GM23338 (cell line): ENCODE results near the gene RAD1. TPM values are rescaled to one million over a fixed set of nuclear protein-coding genes. Genes with fewer than 3 reads are reported as not detected.

ENCODE experiments used
- ATAC-seq: fragments of 200-7000 bp; cut with Tn5 transposase; 3 replicates; pipeline ENCODE4 v1.9.1; 2020
- DNase-seq: peaks from one replicate; pipeline ENCODE4 v3.0.0-alpha.2; 2015; ENCODE audit warnings: low spot score
- H2AFZ ChIP-seq: fragments of 200-600 bp; sonication (generic); 2 replicates; pipeline ENCODE4 v1.8.0; 2016; ENCODE audit warnings: antibody characterized with exemption, mild to moderate bottlenecking, moderate library complexity
- H3F3A ChIP-seq: fragments of 200-600 bp; sonication (generic); replicated peaks from 2 replicates; pipeline ENCODE4 v1.8.0; 2017; ENCODE audit warnings: antibody characterized with exemption, mixed run types, low read depth
- H3K27ac ChIP-seq: fragments of 200-600 bp; sonication (generic); 2 replicates; pipeline ENCODE4 v1.6.1; 2016; ENCODE audit warnings: low read depth
- H3K27me3 ChIP-seq: fragments of 200-600 bp; sonication (generic); 2 replicates; pipeline ENCODE4 v1.8.0; 2016; ENCODE audit warnings: mild to moderate bottlenecking, mixed run types, moderate library complexity; ENCODE audit not compliant: insufficient read depth
- H3K36me3 ChIP-seq: fragments of 200-600 bp; sonication (generic); 2 replicates; pipeline ENCODE4 v1.8.0; 2016; ENCODE audit warnings: mild to moderate bottlenecking; ENCODE audit not compliant: insufficient read depth
- H3K4me1 ChIP-seq: fragments of 200-600 bp; sonication (generic); 2 replicates; pipeline ENCODE4 v1.8.0; 2016; ENCODE audit warnings: mild to moderate bottlenecking, moderate library complexity; ENCODE audit not compliant: insufficient read depth
- H3K4me2 ChIP-seq: fragments of 200-600 bp; sonication (generic); 2 replicates; pipeline ENCODE4 v1.7.1; 2017; ENCODE audit warnings: mixed run types
- H3K4me3 ChIP-seq: fragments of 200-600 bp; sonication (generic); 2 replicates; pipeline ENCODE4 v1.6.1; 2016; ENCODE audit warnings: mixed run types
- H3K79me2 ChIP-seq: fragments of 200-600 bp; sonication (generic); replicated peaks from 2 replicates; pipeline ENCODE4 v1.8.0; 2017; ENCODE audit warnings: mild to moderate bottlenecking; ENCODE audit not compliant: insufficient read depth
- H3K9me2 ChIP-seq: fragments of 200-600 bp; sonication (generic); 2 replicates; pipeline ENCODE4 v1.8.0; 2017; ENCODE audit not compliant: insufficient read depth
- H4K20me1 ChIP-seq: fragments of 200-600 bp; sonication (generic); replicated peaks from 2 replicates; pipeline ENCODE4 v1.8.0; 2017; ENCODE audit warnings: mild to moderate bottlenecking; ENCODE audit not compliant: insufficient read depth
- H3K27ac Mint-ChIP-seq: 2 replicates; pipeline ENCODE4 v1.8.0; 2020; ENCODE audit warnings: inconsistent platforms, mild to moderate bottlenecking, moderate library complexity, mixed read lengths
- H3K27me3 Mint-ChIP-seq: 3 replicates; pipeline ENCODE4 v1.8.0; 2022; ENCODE audit warnings: low read depth, mild to moderate bottlenecking, moderate library complexity, mixed read lengths, inconsistent platforms; ENCODE audit not compliant: insufficient read depth, poor library complexity
- H3K36me3 Mint-ChIP-seq: 3 replicates; pipeline ENCODE4 v1.8.0; 2021; ENCODE audit warnings: low read depth, mild to moderate bottlenecking, inconsistent platforms, moderate library complexity, mixed read lengths
- H3K4me1 Mint-ChIP-seq: 3 replicates; pipeline ENCODE4 v1.8.0; 2020; ENCODE audit warnings: mild to moderate bottlenecking, inconsistent platforms, mixed read lengths
- H3K4me3 Mint-ChIP-seq: 3 replicates; pipeline ENCODE4 v1.8.0; 2021; ENCODE audit warnings: moderate library complexity, mild to moderate bottlenecking, inconsistent platforms, mixed read lengths
- H3K9me3 Mint-ChIP-seq: 3 replicates; pipeline ENCODE4 v1.8.0; 2020; ENCODE audit warnings: moderate library complexity, mild to moderate bottlenecking, inconsistent platforms, mixed read lengths
- CREB1 ChIP-seq: fragments of 250-450 bp; sonication (Bioruptor Pico); IDR thresholded peaks from 2 replicates; pipeline ENCODE4 v1.5.0; 2020; ENCODE audit warnings: low read depth, mild to moderate bottlenecking, moderate library complexity
- EZH2 ChIP-seq: fragments of 200-600 bp; sonication (generic); IDR thresholded peaks from one replicate; pipeline ENCODE4 v1.8.0; 2017; ENCODE audit warnings: antibody characterized with exemption, mild to moderate bottlenecking, low read depth; ENCODE audit not compliant: unreplicated experiment
- JUNB ChIP-seq: IDR thresholded peaks from one replicate; pipeline ENCODE4 v1.6.1; 2016; ENCODE audit warnings: antibody characterized with exemption; ENCODE audit not compliant: unreplicated experiment
- NANOG ChIP-seq: IDR thresholded peaks from 2 replicates; pipeline ENCODE4 v1.6.1; 2016; ENCODE audit warnings: antibody characterized with exemption, borderline replicate concordance
- POLR2AphosphoS5 ChIP-seq: IDR thresholded peaks from 2 replicates; pipeline ENCODE4 v1.6.1; 2016; ENCODE audit warnings: antibody characterized with exemption, low read depth
- STAT1 ChIP-seq: IDR thresholded peaks from one replicate; pipeline ENCODE4 v1.6.1; 2016; ENCODE audit warnings: antibody characterized with exemption; ENCODE audit not compliant: unreplicated experiment
- ZNF114 ChIP-seq: fragments of 250-450 bp; sonication (Bioruptor Pico); IDR thresholded peaks from 2 replicates; pipeline ENCODE4 v1.5.0; 2020; ENCODE audit warnings: mild to moderate bottlenecking, moderate library complexity
- ZNF331 ChIP-seq: fragments of 250-450 bp; sonication (Bioruptor Pico); IDR thresholded peaks from 2 replicates; pipeline ENCODE4 v1.5.0; 2020; ENCODE audit warnings: low read depth, mild to moderate bottlenecking, moderate library complexity
- polyA plus RNA-seq: library from polyadenylated mRNA; unstranded; fragments of >200 nt; fragmentation: Nextera tagmentation; extraction: Ambion mirVana; gene quantifications from 2 replicates; pipeline ENCODE4 v1.2.1, GENCODE V29; 2016
- total RNA-seq: library from RNA; depleted of rRNA; stranded (reverse); fragments of >200 nt; shearing (Covaris generic); gene quantifications from 2 replicates; pipeline ENCODE4 v1.2.3, GENCODE V29; 2014
- TF ChIP-seq, protein P1 (sequence below), 2 experiments: fragments of 200-600 bp in 1 of 2; sonication (generic) in 1 of 2; conservative IDR thresholded peaks; 2 replicates each; pipeline versions ENCODE4 v1.5.1 to v1.6.1; 2016 to 2017; ENCODE audit warnings: antibody characterized with exemption in 2 of 2, low read depth in 2 of 2, mild to moderate bottlenecking in 2 of 2, moderate library complexity in 1 of 2
- TF ChIP-seq, protein P2 (sequence below): IDR thresholded peaks from one replicate; pipeline ENCODE4 v1.6.1; 2018; ENCODE audit warnings: antibody characterized with exemption; ENCODE audit not compliant: unreplicated experiment
- TF ChIP-seq, protein P3 (sequence below): fragments of 250-450 bp; sonication (Bioruptor Pico); IDR thresholded peaks from 2 replicates; pipeline ENCODE4 v1.5.0; 2020; ENCODE audit warnings: mild to moderate bottlenecking, moderate library complexity

The RAD1 gene
- total and polyA plus RNA-seq, 2 experiments from 2014 or later: 39.3 to 40.9 TPM

DNA sequence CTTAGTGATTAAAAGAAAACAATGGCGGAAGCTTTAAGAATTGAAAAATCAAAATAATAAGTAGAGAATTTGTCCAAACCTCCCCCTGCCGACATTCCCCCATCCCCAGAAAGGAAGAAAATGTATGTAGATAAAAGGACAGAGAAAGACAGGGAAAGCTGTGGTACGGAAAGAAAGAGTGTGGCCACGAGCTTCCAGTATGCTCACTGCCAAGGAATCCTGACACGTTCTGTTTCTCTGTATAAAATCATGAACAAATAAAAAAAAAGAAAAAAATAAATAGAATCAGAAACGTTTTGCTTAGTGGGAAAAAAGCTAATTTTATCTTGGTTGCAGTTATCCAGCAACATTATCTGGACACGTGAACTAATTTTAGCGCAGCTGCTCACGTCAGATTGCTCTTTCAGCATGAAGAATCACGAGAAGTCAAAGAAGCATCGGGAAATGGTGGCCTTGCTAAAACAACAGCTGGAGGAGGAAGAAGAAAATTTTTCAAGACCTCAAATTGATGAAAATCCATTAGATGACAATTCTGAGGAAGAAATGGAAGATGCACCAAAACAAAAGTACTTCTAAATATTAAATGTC lies 29.2 kb upstream of the RAD1 start (continued):
- no peak for TF ChIP-seq ZNF331 (CRISPR knock-in tag)
- no peak for TF ChIP-seq STAT1
- no peak for TF ChIP-seq NANOG
- no peak for TF ChIP-seq JUNB
- TF ChIP-seq POLR2AphosphoS5: no peak
- TF ChIP-seq EZH2: no peak
- TF ChIP-seq, protein P1, sequence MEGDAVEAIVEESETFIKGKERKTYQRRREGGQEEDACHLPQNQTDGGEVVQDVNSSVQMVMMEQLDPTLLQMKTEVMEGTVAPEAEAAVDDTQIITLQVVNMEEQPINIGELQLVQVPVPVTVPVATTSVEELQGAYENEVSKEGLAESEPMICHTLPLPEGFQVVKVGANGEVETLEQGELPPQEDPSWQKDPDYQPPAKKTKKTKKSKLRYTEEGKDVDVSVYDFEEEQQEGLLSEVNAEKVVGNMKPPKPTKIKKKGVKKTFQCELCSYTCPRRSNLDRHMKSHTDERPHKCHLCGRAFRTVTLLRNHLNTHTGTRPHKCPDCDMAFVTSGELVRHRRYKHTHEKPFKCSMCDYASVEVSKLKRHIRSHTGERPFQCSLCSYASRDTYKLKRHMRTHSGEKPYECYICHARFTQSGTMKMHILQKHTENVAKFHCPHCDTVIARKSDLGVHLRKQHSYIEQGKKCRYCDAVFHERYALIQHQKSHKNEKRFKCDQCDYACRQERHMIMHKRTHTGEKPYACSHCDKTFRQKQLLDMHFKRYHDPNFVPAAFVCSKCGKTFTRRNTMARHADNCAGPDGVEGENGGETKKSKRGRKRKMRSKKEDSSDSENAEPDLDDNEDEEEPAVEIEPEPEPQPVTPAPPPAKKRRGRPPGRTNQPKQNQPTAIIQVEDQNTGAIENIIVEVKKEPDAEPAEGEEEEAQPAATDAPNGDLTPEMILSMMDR (conservative IDR thresholded peaks at IDR 0.05; ENCODE audit: low read depth in 2 of 2): no peak
- TF ChIP-seq ZNF114: no peak

DNA sequence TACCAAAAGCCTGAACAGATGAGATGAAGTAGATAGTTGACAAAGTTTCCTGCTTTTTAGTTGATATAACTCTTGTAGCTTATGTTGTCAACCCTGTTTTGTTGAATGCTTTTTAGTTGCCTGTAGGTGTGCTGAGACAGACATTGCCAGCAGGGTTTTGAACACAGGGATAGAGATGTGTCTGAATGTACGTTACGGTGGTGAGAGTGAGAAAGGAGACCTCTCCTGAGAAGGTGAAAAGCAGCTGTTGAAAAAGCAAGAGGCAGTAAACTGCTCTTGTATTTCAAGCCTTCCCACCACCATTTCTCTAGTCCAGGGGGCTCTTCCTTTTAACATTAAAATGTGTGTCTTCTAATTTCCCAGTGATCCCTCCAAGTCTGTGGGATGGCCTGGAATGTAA lies 28.7 kb upstream of the RAD1 start:
- Histone ChIP-seq H2AFZ (no peak overlapping the region), H4K20me1 (no peaks in the 10 kb centered on the region), H3K4me2 (no peak overlapping the region), H3K4me1 (no peaks in the 10 kb centered on the region), H3K27me3 (no peaks in the 10 kb centered on the region), H3K27ac (peak overlapping the region; percentile 29), H3K36me3 (peaks cover 28% of the 10 kb centered on the region), H3K9me2 (no peaks in the 10 kb centered on the region), H3F3A (no peaks in the 10 kb centered on the region), H3K79me2 (no peaks in the 10 kb centered on the region), H3K4me3 (no peak overlapping the region)
- Mint-ChIP-seq H3K27me3 (no peaks in the 10 kb centered on the region), H3K27ac (no peak overlapping the region), H3K4me3 (no peak overlapping the region), H3K36me3 (peaks cover 41% of the 10 kb centered on the region), H3K4me1 (no peaks in the 10 kb centered on the region), H3K9me3 (no peaks in the 10 kb centered on the region)
- ATAC-seq: no peak
- DNase-seq: no peak
- TF ChIP-seq CREB1 (CRISPR knock-in tag) (no peak), JUNB (no peak), EZH2 (no peak), ZNF114 (no peak), NANOG (no peak)
- TF ChIP-seq, protein P2, sequence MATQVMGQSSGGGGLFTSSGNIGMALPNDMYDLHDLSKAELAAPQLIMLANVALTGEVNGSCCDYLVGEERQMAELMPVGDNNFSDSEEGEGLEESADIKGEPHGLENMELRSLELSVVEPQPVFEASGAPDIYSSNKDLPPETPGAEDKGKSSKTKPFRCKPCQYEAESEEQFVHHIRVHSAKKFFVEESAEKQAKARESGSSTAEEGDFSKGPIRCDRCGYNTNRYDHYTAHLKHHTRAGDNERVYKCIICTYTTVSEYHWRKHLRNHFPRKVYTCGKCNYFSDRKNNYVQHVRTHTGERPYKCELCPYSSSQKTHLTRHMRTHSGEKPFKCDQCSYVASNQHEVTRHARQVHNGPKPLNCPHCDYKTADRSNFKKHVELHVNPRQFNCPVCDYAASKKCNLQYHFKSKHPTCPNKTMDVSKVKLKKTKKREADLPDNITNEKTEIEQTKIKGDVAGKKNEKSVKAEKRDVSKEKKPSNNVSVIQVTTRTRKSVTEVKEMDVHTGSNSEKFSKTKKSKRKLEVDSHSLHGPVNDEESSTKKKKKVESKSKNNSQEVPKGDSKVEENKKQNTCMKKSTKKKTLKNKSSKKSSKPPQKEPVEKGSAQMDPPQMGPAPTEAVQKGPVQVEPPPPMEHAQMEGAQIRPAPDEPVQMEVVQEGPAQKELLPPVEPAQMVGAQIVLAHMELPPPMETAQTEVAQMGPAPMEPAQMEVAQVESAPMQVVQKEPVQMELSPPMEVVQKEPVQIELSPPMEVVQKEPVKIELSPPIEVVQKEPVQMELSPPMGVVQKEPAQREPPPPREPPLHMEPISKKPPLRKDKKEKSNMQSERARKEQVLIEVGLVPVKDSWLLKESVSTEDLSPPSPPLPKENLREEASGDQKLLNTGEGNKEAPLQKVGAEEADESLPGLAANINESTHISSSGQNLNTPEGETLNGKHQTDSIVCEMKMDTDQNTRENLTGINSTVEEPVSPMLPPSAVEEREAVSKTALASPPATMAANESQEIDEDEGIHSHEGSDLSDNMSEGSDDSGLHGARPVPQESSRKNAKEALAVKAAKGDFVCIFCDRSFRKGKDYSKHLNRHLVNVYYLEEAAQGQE: no peak
- TF ChIP-seq, protein P3, sequence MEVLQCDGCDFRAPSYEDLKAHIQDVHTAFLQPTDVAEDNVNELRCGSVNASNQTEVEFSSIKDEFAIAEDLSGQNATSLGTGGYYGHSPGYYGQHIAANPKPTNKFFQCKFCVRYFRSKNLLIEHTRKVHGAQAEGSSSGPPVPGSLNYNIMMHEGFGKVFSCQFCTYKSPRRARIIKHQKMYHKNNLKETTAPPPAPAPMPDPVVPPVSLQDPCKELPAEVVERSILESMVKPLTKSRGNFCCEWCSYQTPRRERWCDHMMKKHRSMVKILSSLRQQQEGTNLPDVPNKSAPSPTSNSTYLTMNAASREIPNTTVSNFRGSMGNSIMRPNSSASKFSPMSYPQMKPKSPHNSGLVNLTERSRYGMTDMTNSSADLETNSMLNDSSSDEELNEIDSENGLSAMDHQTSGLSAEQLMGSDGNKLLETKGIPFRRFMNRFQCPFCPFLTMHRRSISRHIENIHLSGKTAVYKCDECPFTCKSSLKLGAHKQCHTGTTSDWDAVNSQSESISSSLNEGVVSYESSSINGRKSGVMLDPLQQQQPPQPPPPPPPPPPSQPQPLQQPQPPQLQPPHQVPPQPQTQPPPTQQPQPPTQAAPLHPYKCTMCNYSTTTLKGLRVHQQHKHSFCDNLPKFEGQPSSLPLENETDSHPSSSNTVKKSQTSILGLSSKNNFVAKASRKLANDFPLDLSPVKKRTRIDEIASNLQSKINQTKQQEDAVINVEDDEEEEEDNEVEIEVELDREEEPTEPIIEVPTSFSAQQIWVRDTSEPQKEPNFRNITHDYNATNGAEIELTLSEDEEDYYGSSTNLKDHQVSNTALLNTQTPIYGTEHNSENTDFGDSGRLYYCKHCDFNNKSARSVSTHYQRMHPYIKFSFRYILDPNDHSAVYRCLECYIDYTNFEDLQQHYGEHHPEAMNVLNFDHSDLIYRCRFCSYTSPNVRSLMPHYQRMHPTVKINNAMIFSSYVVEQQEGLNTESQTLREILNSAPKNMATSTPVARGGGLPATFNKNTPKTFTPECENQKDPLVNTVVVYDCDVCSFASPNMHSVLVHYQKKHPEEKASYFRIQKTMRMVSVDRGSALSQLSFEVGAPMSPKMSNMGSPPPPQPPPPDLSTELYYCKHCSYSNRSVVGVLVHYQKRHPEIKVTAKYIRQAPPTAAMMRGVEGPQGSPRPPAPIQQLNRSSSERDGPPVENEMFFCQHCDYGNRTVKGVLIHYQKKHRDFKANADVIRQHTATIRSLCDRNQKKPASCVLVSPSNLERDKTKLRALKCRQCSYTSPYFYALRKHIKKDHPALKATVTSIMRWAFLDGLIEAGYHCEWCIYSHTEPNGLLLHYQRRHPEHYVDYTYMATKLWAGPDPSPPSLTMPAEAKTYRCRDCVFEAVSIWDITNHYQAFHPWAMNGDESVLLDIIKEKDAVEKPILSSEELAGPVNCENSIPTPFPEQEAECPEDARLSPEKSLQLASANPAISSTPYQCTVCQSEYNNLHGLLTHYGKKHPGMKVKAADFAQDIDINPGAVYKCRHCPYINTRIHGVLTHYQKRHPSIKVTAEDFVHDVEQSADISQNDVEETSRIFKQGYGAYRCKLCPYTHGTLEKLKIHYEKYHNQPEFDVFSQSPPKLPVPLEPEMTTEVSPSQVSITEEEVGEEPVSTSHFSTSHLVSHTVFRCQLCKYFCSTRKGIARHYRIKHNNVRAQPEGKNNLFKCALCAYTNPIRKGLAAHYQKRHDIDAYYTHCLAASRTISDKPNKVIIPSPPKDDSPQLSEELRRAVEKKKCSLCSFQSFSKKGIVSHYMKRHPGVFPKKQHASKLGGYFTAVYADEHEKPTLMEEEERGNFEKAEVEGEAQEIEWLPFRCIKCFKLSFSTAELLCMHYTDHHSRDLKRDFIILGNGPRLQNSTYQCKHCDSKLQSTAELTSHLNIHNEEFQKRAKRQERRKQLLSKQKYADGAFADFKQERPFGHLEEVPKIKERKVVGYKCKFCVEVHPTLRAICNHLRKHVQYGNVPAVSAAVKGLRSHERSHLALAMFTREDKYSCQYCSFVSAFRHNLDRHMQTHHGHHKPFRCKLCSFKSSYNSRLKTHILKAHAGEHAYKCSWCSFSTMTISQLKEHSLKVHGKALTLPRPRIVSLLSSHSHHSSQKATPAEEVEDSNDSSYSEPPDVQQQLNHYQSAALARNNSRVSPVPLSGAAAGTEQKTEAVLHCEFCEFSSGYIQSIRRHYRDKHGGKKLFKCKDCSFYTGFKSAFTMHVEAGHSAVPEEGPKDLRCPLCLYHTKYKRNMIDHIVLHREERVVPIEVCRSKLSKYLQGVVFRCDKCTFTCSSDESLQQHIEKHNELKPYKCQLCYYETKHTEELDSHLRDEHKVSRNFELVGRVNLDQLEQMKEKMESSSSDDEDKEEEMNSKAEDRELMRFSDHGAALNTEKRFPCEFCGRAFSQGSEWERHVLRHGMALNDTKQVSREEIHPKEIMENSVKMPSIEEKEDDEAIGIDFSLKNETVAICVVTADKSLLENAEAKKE: no peak
- TF ChIP-seq, protein P1 (conservative IDR thresholded peaks at IDR 0.05; ENCODE audit: low read depth in 2 of 2): no peak
